Stimulated activated CD8-positive, alpha-beta memory T cell treated with anti-CD3 and anti-CD28 coated beads, Interleukin-12 subunit alpha, Interleukin-12 subunit beta, amount 100 ng/mL, for 4 hours (primary cell): ENCODE data around the gene TBC1D22B.
"Not testable (repeated sequence)": the region's sequence is repeated elsewhere in the genome, so short reads cannot be mapped to it uniquely, and the experiment has no call there.

Source experiments
- DNase-seq: peaks from one replicate; pipeline ENCODE4 v3.0.0-alpha.2; 2020; ENCODE audit warnings: low read depth

TBC1D22B gene

DNA sequence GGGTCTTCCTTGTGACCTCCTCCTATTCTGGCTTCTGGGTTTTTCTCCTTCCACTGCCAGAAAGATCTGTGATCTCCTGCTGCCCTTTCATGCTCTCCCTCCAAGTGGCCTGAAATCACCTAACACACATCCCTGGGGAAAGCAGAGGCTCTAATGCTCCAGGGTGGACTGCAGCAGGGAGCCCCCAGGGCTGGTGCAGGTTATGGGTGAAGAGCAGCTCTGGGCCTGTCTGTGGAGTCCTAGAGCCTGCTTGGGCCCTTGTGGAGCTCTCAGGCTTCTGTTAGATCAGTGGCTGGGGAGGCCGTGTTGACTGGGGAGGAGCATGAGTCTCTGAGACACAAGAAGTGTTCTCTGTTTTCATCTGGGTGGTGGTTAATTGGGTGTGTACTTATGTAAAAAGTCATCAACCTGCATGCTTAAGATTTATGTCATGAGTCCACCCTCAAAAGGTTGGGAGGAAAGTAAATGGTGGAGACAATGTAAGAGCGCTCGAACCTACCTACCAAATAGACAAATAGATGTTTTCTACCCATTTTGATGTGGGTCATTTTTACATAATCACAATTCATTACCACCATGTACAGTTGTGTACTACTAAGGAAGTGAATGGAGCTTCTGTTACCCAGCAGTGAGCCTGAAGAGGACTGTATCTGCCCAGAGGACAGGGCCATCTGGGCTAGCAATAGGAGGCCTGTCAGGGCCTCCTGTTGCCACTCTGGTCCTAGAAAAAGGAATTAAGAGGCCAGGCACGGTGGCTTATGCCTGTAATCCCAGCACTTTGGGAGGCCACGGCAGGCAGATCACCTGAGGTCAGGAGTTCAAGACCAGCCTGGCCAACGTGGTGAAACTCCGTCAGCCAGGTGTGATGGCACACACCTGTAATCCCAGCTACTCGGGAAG, 64.2 kb downstream of the TBC1D22B start:
- no peak for DNase-seq

DNA sequence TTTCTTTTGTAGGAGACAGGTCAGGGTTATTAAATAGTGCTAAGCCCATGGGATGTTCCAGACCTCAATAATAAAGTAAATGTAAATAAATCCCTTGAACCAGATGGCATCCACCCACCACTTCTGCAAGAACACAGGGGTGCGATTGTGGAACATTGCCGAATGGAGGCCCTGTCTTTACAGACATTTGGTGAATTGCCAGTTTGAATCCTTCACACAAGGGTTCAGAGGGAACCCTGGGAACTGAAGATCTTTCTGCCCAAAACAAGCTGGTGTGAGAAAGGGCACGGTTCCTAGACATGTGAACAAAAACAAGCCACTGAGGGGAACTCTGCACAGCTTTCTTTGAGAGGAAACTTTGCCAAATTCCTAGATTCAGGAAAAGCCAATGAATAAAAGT, 66.0 kb downstream of the TBC1D22B start:
- DNase-seq, result no peak

DNA sequence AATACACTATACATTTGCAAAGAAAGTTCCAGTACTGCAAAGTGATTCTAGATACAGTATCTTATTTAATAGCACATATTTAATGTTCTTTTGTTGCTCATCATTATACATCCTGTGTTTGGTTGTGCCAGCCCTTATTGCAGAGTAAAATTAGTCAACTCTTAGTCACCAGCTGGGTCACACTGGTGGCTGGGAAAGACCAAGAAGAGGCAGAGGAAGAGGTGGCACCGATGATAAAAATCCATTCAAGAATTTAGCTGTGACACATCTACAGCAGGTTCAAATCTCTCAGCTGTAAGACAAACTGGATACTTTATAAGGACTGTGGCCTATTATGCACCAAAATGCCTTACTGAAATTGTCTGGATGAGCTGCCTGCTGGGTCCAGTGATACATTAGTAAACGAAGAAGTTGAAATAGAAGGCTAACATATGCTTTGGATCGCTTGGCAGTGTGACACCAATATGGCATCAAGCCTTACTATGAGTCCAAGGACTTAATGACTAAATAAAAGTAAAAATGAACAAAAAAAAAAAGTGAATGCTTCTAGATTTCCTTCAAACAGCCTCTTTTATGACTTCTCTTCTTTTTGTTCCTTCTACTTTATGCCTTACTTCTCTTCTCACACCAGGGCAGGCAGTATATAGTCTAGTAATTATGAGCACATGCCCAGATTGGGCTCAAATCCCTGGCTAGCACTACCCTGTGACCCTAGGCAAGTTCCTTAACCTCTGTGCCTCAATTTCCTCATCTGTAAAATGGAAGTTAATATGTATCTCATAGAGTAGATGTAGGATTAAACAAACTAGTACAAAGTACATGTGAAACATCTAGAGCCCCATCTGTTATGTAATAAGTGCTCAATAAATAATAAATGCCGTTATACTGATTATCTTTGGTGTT, 66.8 kb downstream of the TBC1D22B start:
- DNase-seq, result no peak

DNA sequence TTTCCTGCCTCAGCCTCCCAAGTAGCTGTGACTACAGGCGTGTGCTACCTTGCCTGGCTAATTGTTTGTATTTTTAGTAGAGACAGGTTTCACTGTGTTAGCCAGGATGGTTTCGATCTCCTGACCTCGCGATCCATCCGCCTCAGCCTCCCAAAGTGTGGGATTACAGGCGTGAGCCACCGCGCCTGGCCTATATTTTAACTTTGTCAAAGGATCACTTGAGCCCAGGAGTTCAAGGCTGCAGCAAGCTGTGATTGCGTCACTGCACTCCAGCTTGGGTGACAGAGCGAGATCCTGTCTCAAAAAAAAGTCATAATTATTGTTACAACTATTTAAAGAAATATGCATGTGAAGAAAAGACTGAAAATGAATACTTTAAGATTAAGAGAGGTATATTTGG, 72.8 kb downstream of the TBC1D22B start:
- DNase-seq, result not testable (repeated sequence)

DNA sequence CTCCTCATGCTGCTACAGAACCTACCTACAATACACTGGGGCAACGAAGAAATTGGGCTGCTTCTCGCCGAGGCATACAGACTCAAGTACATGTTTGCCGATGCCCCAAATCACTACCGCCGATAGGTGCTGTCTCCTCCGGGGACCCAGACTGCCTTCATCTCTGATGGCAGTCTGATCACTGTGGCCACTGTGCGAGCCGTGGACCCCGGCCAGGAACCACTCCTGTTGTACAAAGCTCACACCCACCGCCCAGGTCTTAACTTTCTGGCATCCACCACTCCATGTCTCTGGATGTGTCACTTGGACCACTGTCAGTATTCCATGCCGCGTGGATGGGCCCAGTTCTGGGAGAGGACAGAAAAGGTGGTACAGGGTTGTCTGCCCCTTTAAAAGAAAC, 73.5 kb downstream of the TBC1D22B start:
- no peak for DNase-seq

DNA sequence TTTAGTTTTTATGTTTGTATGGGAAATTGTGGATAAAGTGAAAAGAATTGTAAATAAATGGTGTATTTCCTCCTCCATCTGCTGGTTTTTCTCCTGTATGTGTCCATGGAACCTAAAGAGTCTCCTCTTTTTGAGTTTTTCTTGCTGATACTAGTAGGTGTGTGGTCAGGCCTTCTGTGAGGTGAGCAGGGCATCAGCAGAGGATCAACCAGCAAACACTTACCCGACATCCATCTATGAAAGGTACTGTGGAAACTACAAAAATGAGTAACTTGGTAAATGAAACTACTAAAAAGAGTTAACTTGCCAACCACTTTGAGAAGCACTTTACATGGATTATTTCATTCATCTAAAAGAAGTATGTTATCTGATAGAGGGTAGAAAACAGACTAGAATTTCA, 75.3 kb downstream of the TBC1D22B start:
- no peak for DNase-seq

DNA sequence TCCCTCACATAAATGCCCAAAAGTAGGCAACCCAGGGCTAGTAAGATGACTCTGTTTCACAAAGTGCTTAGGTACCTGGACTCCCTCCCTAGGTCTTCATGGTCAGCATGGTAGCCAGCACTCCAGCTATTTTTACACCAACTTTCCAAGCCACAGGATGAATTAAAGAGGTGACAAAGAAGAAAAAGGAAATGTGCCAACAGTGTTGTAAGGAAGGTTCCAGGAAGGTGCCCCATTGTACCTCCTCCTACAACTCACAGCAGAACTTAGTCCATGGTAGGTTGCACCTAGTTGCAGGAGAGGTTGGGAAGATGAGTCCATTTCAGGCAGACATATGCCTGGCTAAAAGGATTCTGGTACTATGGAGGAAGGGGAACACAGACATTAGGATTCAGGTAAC, 76.5 kb downstream of the TBC1D22B start:
- no peak for DNase-seq

DNA sequence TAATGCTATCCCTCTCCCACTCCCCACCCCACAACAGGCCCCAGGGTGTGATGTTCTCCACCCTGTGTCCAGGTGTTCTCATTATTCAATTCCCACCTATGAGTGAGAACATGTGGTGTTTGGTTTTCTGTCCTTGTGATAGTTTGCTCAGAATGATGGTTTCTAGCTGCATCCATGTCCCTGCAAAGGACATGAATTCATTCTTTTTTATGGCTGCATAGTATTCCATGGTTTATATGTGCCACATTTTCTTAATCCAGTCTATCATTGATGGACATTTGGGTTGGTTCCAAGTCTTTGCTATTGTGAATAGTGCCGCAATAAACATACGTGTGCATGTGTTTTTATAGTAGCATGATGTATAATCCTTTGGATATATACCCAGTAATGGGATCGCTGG, 80.7 kb downstream of the TBC1D22B start:
- not testable (repeated sequence) for DNase-seq

DNA sequence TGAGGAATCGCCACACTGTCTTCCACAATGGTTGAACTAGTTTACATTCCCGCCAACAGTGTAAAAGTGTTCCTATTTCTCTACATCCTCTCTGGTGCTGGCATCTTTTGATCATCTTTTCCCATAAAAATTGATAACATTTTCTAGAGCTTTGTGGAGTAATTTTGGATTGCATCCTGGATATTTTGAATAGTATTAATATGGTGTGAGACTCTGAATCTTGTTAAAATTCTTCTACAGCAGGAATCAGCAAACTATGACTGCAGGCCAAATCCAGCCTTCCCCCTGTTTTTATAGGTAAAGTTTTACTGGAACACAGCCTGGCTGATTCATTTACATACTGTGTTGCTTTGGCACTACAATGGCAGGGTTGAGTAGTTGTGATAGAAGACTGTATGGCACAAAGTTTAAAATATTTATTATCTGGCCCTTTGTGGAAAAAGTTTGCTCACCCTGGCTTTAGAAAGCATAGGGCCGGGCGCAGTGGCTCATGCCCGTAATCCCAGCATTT, 81.2 kb downstream of the TBC1D22B start:
- no peak for DNase-seq

DNA sequence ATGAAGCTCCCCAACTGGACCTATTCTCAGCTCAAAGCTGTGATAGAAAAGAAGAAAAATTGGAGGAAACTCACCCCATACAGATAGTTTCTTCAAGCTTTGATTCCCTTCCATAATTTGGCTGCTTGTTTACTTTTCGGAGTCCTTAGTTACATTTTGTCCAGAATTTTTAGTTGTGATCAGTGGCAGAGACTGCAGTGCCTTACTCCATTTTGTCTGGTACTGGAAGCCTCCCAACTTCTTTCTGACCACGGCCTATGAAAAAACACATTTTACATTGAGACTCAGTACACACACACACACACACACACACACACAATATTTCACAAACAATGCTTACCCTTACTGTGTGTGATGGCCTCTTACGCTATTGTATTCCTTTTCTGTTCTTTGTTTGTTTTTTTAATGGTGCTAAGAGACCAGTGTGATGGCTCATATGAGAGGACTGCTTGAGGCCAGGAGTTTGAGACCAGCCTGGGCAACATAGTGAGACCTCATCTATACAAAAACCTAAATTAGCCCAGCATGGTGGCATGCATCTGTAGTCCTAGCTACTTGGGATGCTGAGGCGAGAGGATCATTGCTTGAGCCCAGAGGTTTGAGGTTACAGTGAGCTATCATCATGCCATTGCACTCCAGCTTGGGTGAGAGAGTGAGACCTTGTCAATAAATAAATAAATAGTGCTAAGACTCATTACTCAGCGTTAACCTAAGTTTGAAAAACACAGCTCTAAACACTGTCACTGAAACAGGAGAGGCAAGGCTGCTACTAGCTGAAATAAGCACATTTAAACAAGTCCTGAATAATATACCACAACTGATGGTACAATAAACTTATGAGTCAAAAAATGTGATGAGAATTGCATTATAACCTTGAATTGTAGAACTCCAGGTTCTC, 82.4 kb downstream of the TBC1D22B start:
- DNase-seq, result no peak

DNA sequence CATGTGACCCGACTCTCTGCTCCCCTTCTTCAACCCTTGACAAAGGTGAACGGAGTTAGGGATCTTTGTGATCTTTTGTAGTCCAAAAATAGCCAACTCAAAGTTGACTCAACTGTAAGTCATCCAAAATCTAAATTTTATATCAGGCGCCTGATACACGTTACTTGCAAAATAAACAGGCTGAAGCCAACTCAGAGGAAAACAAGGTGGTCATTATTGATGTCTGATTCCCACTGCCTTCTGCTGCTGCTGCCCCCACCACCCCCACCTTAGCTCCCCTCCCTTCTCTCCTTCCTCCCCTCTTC, 83.0 kb downstream of the TBC1D22B start:
- no peak for DNase-seq

DNA sequence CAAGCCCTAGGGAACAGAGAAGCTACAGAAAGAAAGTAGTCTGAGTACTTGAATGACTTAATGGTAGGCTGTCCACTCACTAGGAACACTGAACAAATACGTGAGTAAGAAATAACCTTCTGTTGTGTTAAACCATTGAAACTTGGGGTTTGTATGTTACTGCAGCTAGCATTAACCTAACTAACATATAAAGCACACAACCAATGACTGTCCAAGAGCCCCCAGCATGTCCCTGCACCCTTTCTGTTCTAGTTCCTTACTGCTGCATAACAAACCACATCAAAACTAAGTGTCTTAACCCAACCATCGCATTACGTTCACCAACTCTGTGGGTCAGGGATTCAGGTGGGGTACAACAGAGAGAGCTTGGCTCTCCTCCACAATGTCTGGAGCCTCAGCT, 85.7 kb downstream of the TBC1D22B start:
- no peak for DNase-seq

DNA sequence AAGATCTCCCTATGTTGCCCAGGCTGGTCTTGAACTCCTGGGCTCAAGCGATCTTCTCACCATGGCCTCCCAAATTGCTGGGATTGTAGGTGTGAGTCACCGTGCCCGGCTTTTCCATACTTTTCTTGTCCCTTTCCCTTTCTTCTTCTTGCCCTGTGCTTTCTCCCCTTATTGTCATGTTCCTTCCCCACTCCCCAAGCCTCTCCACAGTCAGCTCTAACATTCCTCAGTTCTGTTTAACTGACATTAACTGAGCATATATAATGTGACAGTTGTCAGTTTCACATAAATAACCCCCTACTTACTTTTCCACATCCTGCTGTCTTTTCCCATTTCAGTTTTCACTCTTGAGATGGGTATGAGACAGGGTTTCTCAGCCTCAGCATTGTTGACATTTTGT, 86.7 kb downstream of the TBC1D22B start:
- DNase-seq, result no peak

DNA sequence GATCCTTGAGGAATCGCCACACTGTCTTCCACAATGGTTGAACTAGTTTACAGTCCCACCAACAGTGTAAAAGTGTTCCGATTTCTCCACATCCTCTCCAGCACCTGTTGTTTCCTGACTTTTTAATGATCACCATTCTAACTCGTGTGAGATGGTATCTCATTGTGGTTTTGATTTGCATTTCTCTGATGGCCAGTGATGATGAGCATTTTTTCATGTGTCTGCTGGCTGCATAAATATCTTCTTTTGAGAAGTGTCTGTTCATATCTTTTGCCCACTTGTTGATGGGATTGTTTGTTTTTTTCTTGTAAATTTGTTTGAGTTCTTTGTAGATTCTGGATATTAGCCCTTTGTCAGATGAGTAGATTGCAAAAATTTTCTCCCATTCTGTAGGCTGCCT, 88.2 kb downstream of the TBC1D22B start:
- DNase-seq, result not testable (repeated sequence)

DNA sequence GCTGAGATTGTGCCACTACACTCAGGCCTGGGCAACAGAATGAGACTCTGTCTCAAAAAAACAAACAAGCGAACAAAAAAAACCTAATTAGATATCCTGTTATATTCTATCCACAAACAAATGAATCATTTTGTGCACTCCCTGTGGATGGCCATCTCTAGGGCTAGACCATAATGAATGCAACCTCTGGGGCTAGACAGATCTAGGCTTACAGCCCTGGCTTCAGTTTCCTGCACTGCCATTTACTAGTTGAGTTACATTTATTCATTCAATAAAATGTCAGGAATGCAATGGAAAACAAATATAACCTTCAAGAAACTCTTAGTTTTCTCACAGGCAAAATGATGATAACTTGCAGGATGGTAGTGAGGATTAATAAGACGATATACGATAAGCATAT, 89.6 kb downstream of the TBC1D22B start:
- DNase-seq, result no peak

DNA sequence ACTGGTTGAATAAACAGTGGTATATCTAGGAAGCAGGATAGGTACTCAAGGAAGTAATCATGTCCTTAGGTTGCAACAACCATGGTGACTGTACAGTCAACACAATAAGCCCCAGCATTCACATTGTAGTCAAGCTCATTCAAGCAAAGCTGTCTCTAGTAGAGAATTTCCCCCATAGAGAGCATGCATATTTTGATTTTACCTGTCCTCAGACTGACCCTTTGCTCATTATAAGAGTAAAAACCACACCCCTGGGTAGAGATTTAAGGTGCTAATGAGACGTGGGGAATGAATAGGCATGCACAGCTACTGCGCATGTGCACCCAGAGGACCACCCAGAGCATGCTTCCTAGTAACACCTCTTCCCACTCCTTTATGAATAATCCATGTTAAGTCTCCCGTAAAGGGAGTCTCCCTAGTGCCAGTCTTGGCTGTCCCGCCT, 90.1 kb downstream of the TBC1D22B start:
- DNase-seq, result no peak

DNA sequence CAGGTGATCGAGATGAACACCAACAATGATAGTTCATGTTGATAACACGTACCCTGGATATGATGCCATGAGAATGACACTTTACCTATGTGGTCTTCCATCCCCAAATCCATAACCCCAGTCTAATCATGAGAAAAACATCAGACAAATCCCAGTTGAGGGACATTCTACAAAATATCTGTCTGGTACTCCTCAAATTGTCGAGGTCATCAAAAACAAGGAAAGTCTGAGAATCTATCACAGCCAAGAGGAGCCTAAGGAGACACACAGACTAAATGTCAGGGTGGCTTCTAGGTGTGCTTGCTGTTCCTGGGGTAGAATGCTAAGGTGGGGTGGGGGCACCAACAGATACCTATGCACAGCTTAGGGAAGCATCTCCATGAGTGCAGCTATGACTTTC, 93.5 kb downstream of the TBC1D22B start:
- DNase-seq, result no peak

DNA sequence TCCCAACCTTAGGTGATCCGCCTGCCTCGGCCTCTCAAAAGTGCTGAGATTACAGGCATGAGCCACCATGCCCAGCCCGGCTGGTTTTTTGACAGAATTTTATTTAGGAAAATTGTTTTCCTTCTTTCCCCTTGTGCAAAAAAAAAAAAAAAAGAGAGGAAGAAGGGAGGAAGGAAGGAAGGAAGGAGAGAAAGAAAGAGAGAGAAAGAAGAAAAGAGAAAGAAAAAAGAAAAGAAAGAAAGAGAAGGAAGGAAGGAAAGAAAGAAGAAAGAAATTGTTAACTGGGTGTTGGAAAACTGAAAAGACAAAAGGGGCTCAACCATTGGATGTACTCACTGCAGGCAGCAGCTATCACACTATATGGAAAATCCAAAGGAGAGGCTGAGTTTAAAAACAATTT, 94.8 kb downstream of the TBC1D22B start:
- DNase-seq, result no peak

DNA sequence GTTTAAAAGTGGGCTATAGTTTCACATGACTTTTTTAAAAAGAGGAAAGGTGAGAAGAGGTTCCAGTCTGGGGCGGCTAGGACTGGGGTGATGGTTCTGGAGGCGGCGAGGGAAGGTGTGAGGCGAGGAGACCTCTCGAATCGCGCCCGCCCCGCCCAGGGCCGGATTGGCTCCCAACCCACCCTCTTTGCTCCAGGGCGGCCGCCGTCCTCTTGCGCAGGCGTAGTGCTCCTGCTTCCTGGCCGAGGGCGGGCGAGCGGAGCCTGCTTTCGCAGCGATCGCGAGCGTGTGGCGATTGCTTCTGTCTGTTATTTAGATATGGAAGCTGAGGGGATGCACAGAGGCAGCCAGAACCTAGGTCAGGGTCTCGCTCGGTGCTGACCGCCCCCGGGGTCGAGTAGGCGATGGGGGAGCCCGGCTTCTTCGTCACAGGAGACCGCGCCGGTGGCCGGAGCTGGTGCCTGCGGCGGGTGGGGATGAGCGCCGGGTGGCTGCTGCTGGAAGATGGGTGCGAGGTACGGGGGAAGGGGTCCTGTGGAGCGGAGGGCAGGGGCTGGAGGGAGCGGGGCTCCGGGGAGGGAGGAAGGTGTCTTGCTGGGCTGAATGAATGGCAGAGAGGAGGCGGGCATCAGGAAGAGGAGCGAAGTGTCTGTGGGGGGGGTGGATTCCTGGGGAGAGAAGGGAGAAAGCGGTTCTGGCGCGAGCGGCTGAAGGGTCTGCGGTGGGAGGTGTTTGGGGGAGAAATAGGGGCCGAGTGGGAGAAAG, 96.4 kb downstream of the TBC1D22B start, which contains the start of gene RNF8:
Gene RNF8 (plus strand): TSS at position 223 of the 765 bp plus-strand sequence. CDS start 182 bp downstream, at position 405.
- DNase-seq, result peak; percentile 77

DNA sequence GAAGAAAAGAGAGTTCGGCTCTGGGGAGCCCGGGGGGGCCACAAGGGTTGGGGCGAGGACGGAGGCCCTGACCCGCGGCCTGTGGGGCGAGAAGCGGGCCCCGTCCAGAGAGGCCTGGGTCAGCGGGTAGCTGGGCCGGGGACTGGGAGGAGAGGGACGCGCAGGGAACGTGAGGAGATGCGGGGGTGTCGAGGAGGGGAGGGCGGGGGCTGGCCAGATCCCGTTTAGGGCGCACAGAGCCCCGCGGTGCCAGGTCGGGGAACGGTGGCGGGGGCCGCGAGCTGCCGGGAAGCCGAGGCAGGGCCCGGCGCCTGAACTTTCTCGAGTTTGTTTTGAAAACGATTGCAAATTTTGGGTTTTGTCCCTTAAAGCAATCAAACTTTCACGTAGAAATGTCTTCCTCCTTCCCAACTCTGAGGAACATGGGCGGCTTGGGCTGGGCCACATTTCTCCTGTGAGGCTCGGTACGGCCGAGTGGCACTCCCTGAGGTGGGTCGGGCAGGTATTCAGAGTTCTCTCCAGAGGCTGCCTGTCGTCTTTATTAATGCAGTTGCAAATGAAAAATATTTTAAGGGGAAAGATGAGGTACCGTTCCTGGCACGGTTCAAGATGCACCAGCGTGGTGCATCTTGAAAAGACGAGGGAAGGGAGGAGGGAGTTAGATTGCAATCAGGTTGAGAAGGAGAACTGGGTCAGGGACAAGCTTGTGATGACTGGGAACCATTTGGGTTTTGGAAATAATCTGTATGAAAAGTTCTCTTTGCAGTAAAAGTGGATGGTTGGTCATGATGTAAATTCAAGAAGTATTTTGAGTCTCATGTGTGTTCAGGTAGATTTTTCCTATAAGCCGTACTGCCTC, 97.2 kb downstream of the TBC1D22B start:
- DNase-seq, result no peak
